Measurements from ENCODE around the gene PLA2G4D. TPM values are rescaled to one million over a fixed set of nuclear protein-coding genes. Genes with fewer than 3 reads are reported as not detected.

The PLA2G4D gene
- polyA plus RNA-seq, 2 of the 4 experiments (the other 2 are of a cell fraction), result not detected

- FAIRE-seq, result no peak
- DNase-seq (ENCODE audit: low read depth in 1 of 2, low spot score in 1 of 2), result no peak
- H3K4me2 ChIP-seq, result no peak overlapping the region
- H3K4me1 ChIP-seq, result no peaks in the 10 kb centered on the region
- H3K9me3 ChIP-seq, result no peaks in the 10 kb centered on the region
- H3K4me3 ChIP-seq, result no peak overlapping the region
- POLR2A ChIA-PET, result no interaction called here
- no peak for TF ChIP-seq ZC3H11A (IDR thresholded peaks at IDR 0.05)
- no peak for TF ChIP-seq KDM1A (IDR thresholded peaks at IDR 0.05; ENCODE audit: low read depth)
- TF ChIP-seq SREBF2 (IDR thresholded peaks at IDR 0.05), result no peak
- no peak for TF ChIP-seq POLR2AphosphoS2 (conservative IDR thresholded peaks at IDR 0.05; ENCODE audit: low read length)
- no peak for ATAC-seq
- H3K27ac ChIP-seq, result no peak overlapping the region
- 70% methylated on average over 5 of the region's 5 CpGs for WGBS (ENCODE audit: missing lambda C conversion rate)
- CTCF ChIA-PET, result interaction anchor here (0.6 to 5.1 kb wide), 2 partner anchors 22 to 27 kb away, joined by 3 to 21 read pairs; no protein-coding TSS in a partner anchor
These were observed 11.9 kb upstream of the PLA2G4D start for GRCh38 chr15:42106288-42106687.

GRCh38 chr15:42104095-42104891, 9.9 kb upstream of the PLA2G4D start:
- CTCF ChIA-PET, result interaction anchor here (0.6 to 5.1 kb wide), 2 partner anchors 20 to 1245 kb away, joined by 4 to 21 read pairs; no protein-coding TSS in a partner anchor
- no peak; a peak in 1 of 6 replicates for ATAC-seq
- WGBS (ENCODE audit: missing lambda C conversion rate), result 72% methylated on average over 5 of the region's 11 CpGs

More at GRCh38 chr15:42104095-42104891, 9.9 kb upstream of the PLA2G4D start:
- no peak for TF ChIP-seq RFX5 (IDR thresholded peaks at IDR 0.05)
- TF ChIP-seq ZFP36 (IDR thresholded peaks at IDR 0.05; ENCODE audit: borderline replicate concordance, partially characterized antibody), result no peak
- no peak for TF ChIP-seq EP300 (IDR thresholded peaks at IDR 0.05)
- TF ChIP-seq BCL3 (IDR thresholded peaks at IDR 0.05), result no peak
- TF ChIP-seq KDM5A (IDR thresholded peaks at IDR 0.05), result no peak
- TF ChIP-seq REST (IDR thresholded peaks at IDR 0.05), result no peak
- TF ChIP-seq HOXA7 (CRISPR knock-in tag; IDR thresholded peaks at IDR 0.05), result no peak
- no peak for TF ChIP-seq TFCP2L1 (CRISPR knock-in tag; IDR thresholded peaks at IDR 0.05)
- TF ChIP-seq KDM1A (IDR thresholded peaks at IDR 0.05; ENCODE audit: low read depth), result no peak
- TF ChIP-seq MYC (IDR thresholded peaks at IDR 0.05; ENCODE audit: borderline replicate concordance, low read length), result no peak
- TF ChIP-seq RCOR1 (IDR thresholded peaks at IDR 0.05; ENCODE audit: low read depth, low read length), result no peak
- no peak for TF ChIP-seq ELK1 (IDR thresholded peaks at IDR 0.05; ENCODE audit: low read depth, low read length)
- TF ChIP-seq SREBF2 (IDR thresholded peaks at IDR 0.05), result no peak
- TF ChIP-seq POLR2A (IDR thresholded peaks at IDR 0.05; ENCODE audit: low read length), result no peak
- no peak for TF ChIP-seq EHF (CRISPR knock-in tag; IDR thresholded peaks at IDR 0.05)
- TF ChIP-seq FOSL2 (IDR thresholded peaks at IDR 0.05), result no peak
- no peak for TF ChIP-seq FOSL2 (CRISPR knock-in tag; IDR thresholded peaks at IDR 0.05)
- no peak for TF ChIP-seq RAD21 (conservative IDR thresholded peaks at IDR 0.05 in 1 of 2, IDR thresholded peaks at IDR 0.05 in 1 of 2)
- TF ChIP-seq NR3C1 (IDR thresholded peaks at IDR 0.05), result no peak
- no peak for TF ChIP-seq JUNB (IDR thresholded peaks at IDR 0.05)
- DNase-seq (ENCODE audit: low read depth in 1 of 2, low spot score in 1 of 2), result no peak
- no peak overlapping the region for H3K4me2 ChIP-seq
- H3K4me3 ChIP-seq, result no peak overlapping the region
- no peak for FAIRE-seq
- no peaks in the 10 kb centered on the region for H3K9me3 ChIP-seq
- H3K27ac ChIP-seq, result no peak overlapping the region
- POLR2A ChIA-PET, result no interaction called here
- no peaks in the 10 kb centered on the region for H3K4me1 ChIP-seq

Measured in A549 (cell line).